Measurements from ENCODE around the gene SP2.

DNA sequence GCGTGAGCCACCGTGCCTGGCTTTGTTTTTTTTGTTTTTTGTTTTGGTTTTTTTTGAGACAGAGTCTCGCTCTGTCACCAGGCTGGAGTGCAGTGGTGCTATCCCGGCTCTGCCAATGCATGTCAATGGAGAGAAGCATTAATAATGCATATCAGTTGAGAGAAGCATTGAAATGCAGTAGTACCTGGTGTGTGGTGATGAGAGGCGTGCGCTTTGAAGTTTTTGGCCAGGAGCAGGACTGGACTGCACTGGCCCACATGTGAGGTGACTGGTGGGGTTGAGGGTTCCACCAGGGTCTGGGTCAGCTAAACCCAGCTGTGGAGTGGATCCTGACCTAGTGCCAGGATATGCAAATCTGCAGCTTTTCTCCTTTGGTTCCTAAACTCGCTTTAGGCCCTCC is 5.4 kb downstream of the SP2 start:
- no peak for TF ChIP-seq POLR2A (IDR thresholded peaks at IDR 0.05)
- TF ChIP-seq, protein P1, sequence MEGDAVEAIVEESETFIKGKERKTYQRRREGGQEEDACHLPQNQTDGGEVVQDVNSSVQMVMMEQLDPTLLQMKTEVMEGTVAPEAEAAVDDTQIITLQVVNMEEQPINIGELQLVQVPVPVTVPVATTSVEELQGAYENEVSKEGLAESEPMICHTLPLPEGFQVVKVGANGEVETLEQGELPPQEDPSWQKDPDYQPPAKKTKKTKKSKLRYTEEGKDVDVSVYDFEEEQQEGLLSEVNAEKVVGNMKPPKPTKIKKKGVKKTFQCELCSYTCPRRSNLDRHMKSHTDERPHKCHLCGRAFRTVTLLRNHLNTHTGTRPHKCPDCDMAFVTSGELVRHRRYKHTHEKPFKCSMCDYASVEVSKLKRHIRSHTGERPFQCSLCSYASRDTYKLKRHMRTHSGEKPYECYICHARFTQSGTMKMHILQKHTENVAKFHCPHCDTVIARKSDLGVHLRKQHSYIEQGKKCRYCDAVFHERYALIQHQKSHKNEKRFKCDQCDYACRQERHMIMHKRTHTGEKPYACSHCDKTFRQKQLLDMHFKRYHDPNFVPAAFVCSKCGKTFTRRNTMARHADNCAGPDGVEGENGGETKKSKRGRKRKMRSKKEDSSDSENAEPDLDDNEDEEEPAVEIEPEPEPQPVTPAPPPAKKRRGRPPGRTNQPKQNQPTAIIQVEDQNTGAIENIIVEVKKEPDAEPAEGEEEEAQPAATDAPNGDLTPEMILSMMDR (IDR thresholded peaks at IDR 0.05) = no peak
